Esophagus squamous epithelium (tissue), 5 donors: ENCODE measurements around the gene TSSK3. TPM values are rescaled to one million over a fixed set of nuclear protein-coding genes. Genes with fewer than 3 reads are reported as not detected.

Experiments used
- DNase-seq: peaks from one replicate; lab custom pipeline; 2025; lab: John Stamatoyannopoulos, UW
- H3K27ac ChIP-seq, 4 donors: fragments of 200-600 bp; sonication (generic); one replicate each; pipeline ENCODE4 v1.5.1; 2016 to 2019; ENCODE audit warnings: mild to moderate bottlenecking in 1 of 4
- H3K27me3 ChIP-seq, 4 donors: fragments of 200-600 bp; sonication (generic); 1 replicate in 3 of 4; 2 replicates in 1 of 4; pipeline versions ENCODE4 v1.5.1 to v1.6.0; 2017 to 2021; ENCODE audit warnings: antibody characterized with exemption in 1 of 4
- H3K36me3 ChIP-seq, 3 donors: fragments of 200-600 bp; sonication (generic); one replicate each; pipeline ENCODE4 v1.5.1; 2016 to 2019
- H3K4me1 ChIP-seq, 3 donors: fragments of 200-600 bp; sonication (generic); one replicate each; pipeline ENCODE4 v1.5.1; 2017 to 2019
- H3K4me3 ChIP-seq, 4 donors: fragments of 200-600 bp; sonication (generic); 1 replicate in 3 of 4; 2 replicates in 1 of 4; pipeline ENCODE4 v1.5.1; 2016 to 2019; ENCODE audit warnings: mild to moderate bottlenecking in 2 of 4, moderate library complexity in 1 of 4
- H3K9me3 ChIP-seq, 3 donors: fragments of 200-600 bp; sonication (generic); one replicate each; pipeline ENCODE4 v1.5.1; 2016 to 2019
- CTCF ChIP-seq, 6 experiments: fragments of 450-650 bp in 4 of 6; fragments of 200-600 bp in 2 of 6; sonication (generic) in 2 of 6; IDR thresholded peaks; one replicate each; pipeline ENCODE4 v1.5.1; 2016 to 2019; ENCODE audit warnings: antibody characterized with exemption in 6 of 6, mild to moderate bottlenecking in 4 of 6, moderate library complexity in 4 of 6
- POLR2A ChIP-seq, 4 donors: fragments of 450-650 bp; IDR thresholded peaks; one replicate each; pipeline ENCODE4 v1.6.1; 2017; ENCODE audit warnings: antibody characterized with exemption in 4 of 4, mild to moderate bottlenecking in 4 of 4, moderate library complexity in 3 of 4
- WGBS, 2 donors: methylation state at CpG; one replicate each; pipeline ENCODE4 v1.1.5; 2018; 5-methylcytosine and 5-hydroxymethylcytosine counted together
- intact Hi-C: fragments of 100-400 bp; cut with DNase I; formaldehyde crosslinking; loops from one replicate; pipeline ENCODE4 v1.15.0; 2022
- total RNA-seq, 4 donors: library from RNA; depleted of rRNA; stranded (reverse); fragments of >200 nt; gene quantifications; one replicate each; pipeline ENCODE4 v1.1.0, GENCODE V29; 2016
- donor health status: DM: yes; HTN: yes; CAD: no.

TSSK3 gene
- total RNA-seq, 4 donors from 2014 or later, result 0.31 to 0.57 TPM; not detected in 2

GRCh38 chr1:32390904-32391870 is 28.8 kb downstream of the TSSK3 start:
- no peaks in the 10 kb centered on the region for H3K27me3 ChIP-seq
- peaks cover 0 to 48% (median 31%) of the 10 kb centered on the region in 3 donors for H3K4me1 ChIP-seq
- 61 to 70% methylated on average over 8 of the region's 8 CpGs for WGBS, 2 donors
- no peak overlapping the region for H3K4me3 ChIP-seq
- intact Hi-C loops, result no loop called here
- H3K36me3 ChIP-seq, result peaks cover 13 to 69% (median 20%) of the 10 kb centered on the region in 3 donors
- no peak for DNase-seq
- TF ChIP-seq CTCF (IDR thresholded peaks at IDR 0.05), result no peak
- H3K27ac ChIP-seq, result no peak overlapping the region
- H3K9me3 ChIP-seq, result no peaks in the 10 kb centered on the region

GRCh38 chr1:32392325-32392724 is 30.0 kb downstream of the TSSK3 start:
- intact Hi-C loops, result no loop called here
- no peaks in the 10 kb centered on the region for H3K27me3 ChIP-seq
- no peak for TF ChIP-seq CTCF (IDR thresholded peaks at IDR 0.05)
- TF ChIP-seq POLR2A (IDR thresholded peaks at IDR 0.05), result no peak
- 61 to 68% methylated on average over 3 of the region's 3 CpGs for whole genome bisulfite sequencing, 2 donors
- no peaks in the 10 kb centered on the region for H3K9me3 ChIP-seq
- H3K4me3 ChIP-seq, result no peak overlapping the region
- peaks cover 0 to 48% (median 31%) of the 10 kb centered on the region in 3 donors for H3K4me1 ChIP-seq
- H3K36me3 ChIP-seq, result peaks cover 13 to 58% (median 20%) of the 10 kb centered on the region in 3 donors
- DNase-seq, result no peak
- H3K27ac ChIP-seq, result no peak overlapping the region

GRCh38 chr1:32393136-32393535 is 30.8 kb downstream of the TSSK3 start:
- Histone ChIP-seq H3K4me1 (peaks cover 0 to 48% (median 31%) of the 10 kb centered on the region in 3 donors), H3K27me3 (no peaks in the 10 kb centered on the region), H3K9me3 (no peaks in the 10 kb centered on the region), H3K4me3 (peak overlapping the region in 3 of 4 donors; percentile 80 to 97 (median 83)), H3K27ac (peak overlapping the region in 2 of 4 donors; percentile 98), H3K36me3 (peaks cover 13 to 49% (median 17%) of the 10 kb centered on the region in 3 donors)
- DNase-seq, result no peak
- intact Hi-C loops, result no loop called here
- WGBS, 2 donors, result 56 to 60% methylated on average over 1 of the region's 1 CpG
- TF ChIP-seq CTCF (IDR thresholded peaks at IDR 0.05) (no peak), POLR2A (IDR thresholded peaks at IDR 0.05) (no peak)

- Histone ChIP-seq H3K27ac (peak overlapping the region; percentile 95 to 98 (median 97)), H3K4me3 (peak overlapping the region; percentile 79 to 97 (median 82)), H3K9me3 (no peaks in the 10 kb centered on the region), H3K27me3 (no peaks in the 10 kb centered on the region), H3K36me3 (peaks cover 13 to 43% (median 14%) of the 10 kb centered on the region in 3 donors), H3K4me1 (peaks cover 0 to 48% (median 31%) of the 10 kb centered on the region in 3 donors)
- 0 to 15% methylated on average over 2 to 9 of the region's 15 CpGs for WGBS, 2 donors
- intact Hi-C loops, result no loop called here
- no peak for DNase-seq
- no peak for TF ChIP-seq CTCF (IDR thresholded peaks at IDR 0.05)
- TF ChIP-seq POLR2A (IDR thresholded peaks at IDR 0.05), result no peak
Observed at GRCh38 chr1:32393832-32394140, 31.4 kb downstream of the TSSK3 start.
